K562 (cell line): ENCODE measurements around the gene ZNF556. TPM values are rescaled to one million over a fixed set of nuclear protein-coding genes. Genes with fewer than 3 reads are reported as not detected.
A peak's percentile ranks its signal among the peaks of the same experiment; 100 is the strongest.
"Not testable (repeated sequence)": the region's sequence is repeated elsewhere in the genome, so short reads cannot be mapped to it uniquely, and the experiment has no call there.

Source experiments
- ATAC-seq: fragments of 200-7000 bp; cut with Tn5 transposase; 3 replicates; pipeline ENCODE4 v1.9.1; 2020; ENCODE audit warnings: moderate library complexity
- BruUV-seq: library from RNA; stranded (reverse); fragments of 400-500 nt; replicated peaks from 2 replicates; lab custom pipeline; 2021; lab: Mats Ljungman, UMichigan
- CTCF ChIA-PET: fragments of 300-600 bp; formaldehyde crosslinking; extraction: SDS; loops from one replicate; lab custom pipeline; 2021; ENCODE audit warnings: low intra/inter-chr PET ratio; lab: Yijun Ruan, JAX
- POLR2A ChIA-PET: fragments of 300-600, 350-650 bp; sonication (Branson Sonifier 250); formaldehyde crosslinking; extraction: SDS; loops from one replicate; lab custom pipeline; 2021; ENCODE audit warnings: antibody characterized with exemption, inconsistent platforms; lab: Yijun Ruan, JAX
- DNase-seq, 4 experiments: peaks; one replicate each; pipeline versions ENCODE4 v3.0.0 to v3.0.0-alpha.2; 2011 to 2018; ENCODE audit warnings: low spot score in 3 of 4, mixed read lengths in 3 of 4; ENCODE audit errors: extremely low read depth in 1 of 4
- FAIRE-seq: peaks from 2 replicates; lab custom pipeline; 2011; peaks lifted over from hg19 to GRCh38; lab: Jason Lieb, UNC
- H2AFZ ChIP-seq: 2 replicates; pipeline ENCODE4 v1.6.0; 2011; ENCODE audit warnings: low read depth, low read length, control low read depth, inconsistent platforms
- H3K27ac ChIP-seq: fragments of 200-600 bp; 3 replicates; pipeline ENCODE4 v1.8.0; 2011; ENCODE audit warnings: low read depth, mild to moderate bottlenecking, control low read depth, inconsistent platforms, low read length, moderate library complexity, mixed read lengths; ENCODE audit errors: extremely low read depth
- H3K27me3 ChIP-seq, 2 experiments: fragments of 300-600 bp in 1 of 2; 2 replicates in 1 of 2; 3 replicates in 1 of 2; pipeline versions ENCODE4 v1.6.0 to v1.8.0; 2011; ENCODE audit warnings: inconsistent platforms in 2 of 2, low read length in 2 of 2, mild to moderate bottlenecking in 1 of 2, mixed read lengths in 1 of 2, moderate library complexity in 1 of 2; ENCODE audit not compliant: control insufficient read depth in 2 of 2, insufficient read depth in 2 of 2
- H3K36me3 ChIP-seq: fragments of 300-600 bp; 3 replicates; pipeline ENCODE4 v1.8.0; 2011; ENCODE audit warnings: mild to moderate bottlenecking, low read length, inconsistent platforms; ENCODE audit not compliant: control insufficient read depth, insufficient read depth
- H3K4me1 ChIP-seq, 2 experiments: fragments of 200-600 bp in 1 of 2; replicated peaks in 1 of 2; 2 replicates in 1 of 2; 3 replicates in 1 of 2; pipeline versions ENCODE4 v1.5.1 to v1.8.0; 2011; ENCODE audit warnings: inconsistent platforms in 2 of 2, low read length in 2 of 2, mild to moderate bottlenecking in 1 of 2, mixed read lengths in 1 of 2, moderate library complexity in 1 of 2; ENCODE audit not compliant: control insufficient read depth in 2 of 2, insufficient read depth in 2 of 2
- H3K4me2 ChIP-seq: 2 replicates; pipeline ENCODE4 v1.6.1; 2011; ENCODE audit warnings: low read length, control low read depth, inconsistent platforms, mixed read lengths; ENCODE audit not compliant: insufficient read depth
- H3K4me3 ChIP-seq: fragments of 200-600 bp; sonication (generic), shearing (Covaris generic); 2 replicates; pipeline ENCODE4 v1.5.1; 2016; ENCODE audit warnings: control low read depth, inconsistent platforms
- H3K79me2 ChIP-seq: fragments of 200-600 bp; 3 replicates; pipeline ENCODE4 v1.8.0; 2011; ENCODE audit warnings: low read length, inconsistent platforms; ENCODE audit not compliant: control insufficient read depth, insufficient read depth
- H3K9ac ChIP-seq, 2 experiments: 2 replicates each; pipeline versions ENCODE4 v1.6.0 to v1.6.1; 2011; ENCODE audit warnings: low read depth in 2 of 2, low read length in 2 of 2, control low read depth in 1 of 2, inconsistent platforms in 1 of 2, mild to moderate bottlenecking in 1 of 2, mixed read lengths in 1 of 2; ENCODE audit not compliant: insufficient read depth in 1 of 2
- H3K9me1 ChIP-seq: one replicate; pipeline ENCODE4 v1.6.0; 2011; ENCODE audit warnings: inconsistent platforms, mild to moderate bottlenecking, low read length, moderate library complexity; ENCODE audit not compliant: control insufficient read depth, insufficient read depth
- H3K9me3 ChIP-seq: replicated peaks from 2 replicates; pipeline ENCODE4 v1.5.1; 2011; ENCODE audit warnings: low read depth, low read length, inconsistent platforms; ENCODE audit not compliant: control insufficient read depth, insufficient read depth
- H4K20me1 ChIP-seq: replicated peaks from 2 replicates; pipeline ENCODE4 v1.6.1; 2011; ENCODE audit warnings: low read length, inconsistent platforms, mixed read lengths; ENCODE audit not compliant: control insufficient read depth, insufficient read depth
- MYBL2 ChIP-seq, 2 experiments: fragments of 450-650 bp in 1 of 2; sonication (generic) in 1 of 2; formaldehyde crosslinking in 1 of 2; IDR thresholded peaks; 2 replicates each; pipeline versions ENCODE4 v1.6.1 to v1.8.1; 2017 to 2022; ENCODE audit warnings: borderline replicate concordance in 1 of 2, inconsistent platforms in 1 of 2, low read depth in 1 of 2, mild to moderate bottlenecking in 1 of 2, missing genetic modification reagents in 1 of 2, moderate library complexity in 1 of 2
- PHF8 ChIP-seq: fragments of 200-600 bp; sonication (generic); IDR thresholded peaks from 2 replicates; pipeline ENCODE4 v1.6.1; 2012; ENCODE audit warnings: mixed run types, mild to moderate bottlenecking, inconsistent platforms, low read length, moderate library complexity, borderline replicate concordance
- ZBTB33 ChIP-seq: sonication (generic); formaldehyde crosslinking; IDR thresholded peaks from 2 replicates; pipeline ENCODE4 v1.8.1; 2023; ENCODE audit warnings: mild to moderate bottlenecking, missing genetic modification reagents
- ZFX ChIP-seq: sonication (generic); formaldehyde crosslinking; IDR thresholded peaks from 2 replicates; pipeline ENCODE4 v1.8.0; 2022; ENCODE audit warnings: mild to moderate bottlenecking, missing genetic modification reagents, moderate library complexity
- ZNF347 ChIP-seq: fragments of 450-650 bp; formaldehyde crosslinking; IDR thresholded peaks from 2 replicates; pipeline ENCODE4 v1.4.0; 2020; ENCODE audit warnings: low read depth, mild to moderate bottlenecking, moderate library complexity
- WGBS: fragments of 100-300 bp; shearing (Covaris generic); methylation state at CpG from one replicate; pipeline ENCODE4 v1.1.6; 2016; ENCODE audit warnings: low coverage, mixed read lengths; ENCODE audit not compliant: insufficient coverage; ENCODE audit errors: missing lambda C conversion rate; 5-methylcytosine and 5-hydroxymethylcytosine counted together
- in situ Hi-C: fragments of 300-500 bp; cut with MboI; formaldehyde crosslinking; loops from 4 replicates; pipeline ENCODE4 v1.15.0; 2018; ENCODE audit warnings: inconsistent platforms, mixed read lengths
- intact Hi-C: fragments of 100-400 bp; cut with micrococcal nuclease; formaldehyde crosslinking; loops from 2 replicates; pipeline ENCODE4 v1.14.2; 2022
- polyA plus RNA-seq, 8 experiments: library from polyadenylated mRNA; depleted of rRNA in 4 of 8; stranded (reverse) in 5 of 8; unstranded in 3 of 8; fragments of >200 nt; fragmentation: Nextera tagmentation in 2 of 8; fragmentation: Illumina TruSeq in 1 of 8; extraction: Ambion mirVana in 2 of 8; extraction: Trizol in 1 of 8; gene quantifications; 2 replicates each; pipeline versions ENCODE4 v1.2.1 to v1.2.3, GENCODE V29; 2011 to 2014; ENCODE audit warnings: inconsistent platforms in 1 of 8, missing spikeins in 1 of 8
- total RNA-seq, 7 experiments: library from RNA; depleted of rRNA in 6 of 7; stranded (reverse); fragments of >200 nt in 6 of 7; fragmentation: Illumina TruSeq in 2 of 7; extraction: Trizol in 2 of 7; gene quantifications; 2 replicates each; pipeline versions ENCODE4 v1.2.1 to v1.2.3, GENCODE V29; 2011 to 2021; ENCODE audit warnings: low replicate concordance in 1 of 7

ZNF556 gene
- total and polyA plus RNA-seq, 9 of the 15 experiments (the other 6 are each of a cell fraction or from before 2014, with no cell fraction given), result 0.01 to 0.36 (median 0.10) TPM; not detected in 1

GRCh38 chr19:2888731-2889224 is 21.6 kb downstream of the ZNF556 start:
- H2AFZ ChIP-seq, result no peak overlapping the region
- no peak overlapping the region for H3K4me3 ChIP-seq
- H3K27ac ChIP-seq, result no peak overlapping the region
- DNase-seq, result no peak
- CTCF ChIA-PET, result no interaction called here
- BruUV-seq, result no TSS peak
- H3K9me1 ChIP-seq, result no peaks in the 10 kb centered on the region
- FAIRE-seq, result no peak
- H3K4me1 ChIP-seq, result peaks cover 5 to 8% of the 10 kb centered on the region in 2 experiments; a peak in 2 of 5 replicates
- TF ChIP-seq ZBTB33 (CRISPR knock-in tag), result peak; percentile 85
- TF ChIP-seq MYBL2 (IDR thresholded peaks at IDR 0.05; ENCODE audit: low read depth), result no peak
- TF ChIP-seq MYBL2 (CRISPR knock-in tag; IDR thresholded peaks at IDR 0.05; ENCODE audit: borderline replicate concordance), result no peak
- TF ChIP-seq PHF8, result no peak
- TF ChIP-seq ZFX, result no peak
- no peak for TF ChIP-seq ZNF347 (CRISPR knock-in tag)
- no peak overlapping the region for H3K9ac ChIP-seq
- no peaks in the 10 kb centered on the region for H3K36me3 ChIP-seq
- no peak overlapping the region for H3K4me2 ChIP-seq
- 80% methylated on average over 36 of the region's 37 CpGs for WGBS
- ATAC-seq, result no peak
- intact Hi-C loops, result no loop called here
- peaks cover 0 to 2% of the 10 kb centered on the region in 2 experiments; a peak in 1 of 5 replicates for H3K27me3 ChIP-seq
- in situ Hi-C loops, result no loop called here
- no peaks in the 10 kb centered on the region for H4K20me1 ChIP-seq
- H3K9me3 ChIP-seq, result peaks cover 3% of the 10 kb centered on the region; the same call in 1 of the 2 replicates
- no peaks in the 10 kb centered on the region for H3K79me2 ChIP-seq
- POLR2A ChIA-PET, result no interaction called here

GRCh38 chr19:2890531-2890930 is 23.4 kb downstream of the ZNF556 start:
- H3K36me3 ChIP-seq, H3K9ac ChIP-seq, BruUV-seq, POLR2A ChIA-PET, H3K4me2 ChIP-seq, H3K4me3 ChIP-seq, H3K9me3 ChIP-seq, CTCF ChIA-PET, ATAC-seq, H3K4me1 ChIP-seq, in situ Hi-C loops, H4K20me1 ChIP-seq, H2AFZ ChIP-seq, H3K27me3 ChIP-seq, H3K27ac ChIP-seq, H3K9me1 ChIP-seq, intact Hi-C loops, DNase-seq, H3K79me2 ChIP-seq, FAIRE-seq: not testable (repeated sequence)
- WGBS, result 40% methylated on average over 8 of the region's 8 CpGs
